Nephron (organoid): ENCODE results near the gene ARHGAP29.

ENCODE experiments used
- H3K27ac Mint-ChIP-seq, 3 experiments: 2 replicates each; pipeline ENCODE4 v1.8.0; 2020; ENCODE audit warnings: mixed read lengths in 3 of 3, mild to moderate bottlenecking in 2 of 3, moderate library complexity in 1 of 3
- H3K27me3 Mint-ChIP-seq: 2 replicates; pipeline ENCODE4 v1.8.0; 2021; ENCODE audit warnings: low read depth, mild to moderate bottlenecking, moderate library complexity, mixed read lengths
- H3K36me3 Mint-ChIP-seq: 2 replicates; pipeline ENCODE4 v1.8.0; 2020; ENCODE audit warnings: low read depth, mixed read lengths
- H3K4me1 Mint-ChIP-seq: 2 replicates; pipeline ENCODE4 v1.8.0; 2020; ENCODE audit warnings: mixed read lengths
- H3K4me3 Mint-ChIP-seq, 3 experiments: 2 replicates each; pipeline ENCODE4 v1.8.0; 2020; ENCODE audit warnings: mild to moderate bottlenecking in 3 of 3, mixed read lengths in 3 of 3, moderate library complexity in 2 of 3
- H3K9me3 Mint-ChIP-seq: 2 replicates; pipeline ENCODE4 v1.8.0; 2020; ENCODE audit warnings: mixed read lengths
- TF ChIP-seq, protein P1 (sequence below), 3 experiments: fragments of 200-600 bp; sonication (generic); IDR thresholded peaks; one replicate each; pipeline ENCODE4 v1.5.0; 2021; ENCODE audit warnings: antibody characterized with exemption in 3 of 3; ENCODE audit not compliant: unreplicated experiment in 3 of 3

Gene ARHGAP29

DNA sequence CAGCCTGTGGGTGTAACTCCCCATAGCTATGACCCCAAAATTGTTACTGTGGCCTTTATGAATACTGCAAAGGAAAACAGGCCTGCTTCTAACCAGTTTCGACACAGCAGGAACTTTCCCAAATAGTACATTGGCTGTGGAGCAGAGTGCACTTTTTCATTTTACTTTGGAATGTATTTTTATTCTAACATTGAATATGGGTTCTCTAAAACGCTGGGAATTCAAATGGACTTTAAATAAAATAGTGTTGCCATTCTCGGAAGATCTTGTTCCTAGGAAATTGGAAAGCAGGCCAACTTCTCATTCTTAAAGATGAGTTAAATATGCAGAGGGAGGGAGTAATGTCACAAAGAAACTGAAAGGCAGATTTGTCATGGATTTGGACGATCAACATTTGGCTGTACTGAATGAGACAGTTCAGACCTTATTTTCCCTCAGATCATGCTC is 39.6 kb upstream of the ARHGAP29 start:
- peak overlapping the region in 2 of 3 experiments; percentile 26 to 66 for H3K27ac Mint-ChIP-seq
- H3K36me3 Mint-ChIP-seq, result no peaks in the 10 kb centered on the region
- TF ChIP-seq, protein P1, sequence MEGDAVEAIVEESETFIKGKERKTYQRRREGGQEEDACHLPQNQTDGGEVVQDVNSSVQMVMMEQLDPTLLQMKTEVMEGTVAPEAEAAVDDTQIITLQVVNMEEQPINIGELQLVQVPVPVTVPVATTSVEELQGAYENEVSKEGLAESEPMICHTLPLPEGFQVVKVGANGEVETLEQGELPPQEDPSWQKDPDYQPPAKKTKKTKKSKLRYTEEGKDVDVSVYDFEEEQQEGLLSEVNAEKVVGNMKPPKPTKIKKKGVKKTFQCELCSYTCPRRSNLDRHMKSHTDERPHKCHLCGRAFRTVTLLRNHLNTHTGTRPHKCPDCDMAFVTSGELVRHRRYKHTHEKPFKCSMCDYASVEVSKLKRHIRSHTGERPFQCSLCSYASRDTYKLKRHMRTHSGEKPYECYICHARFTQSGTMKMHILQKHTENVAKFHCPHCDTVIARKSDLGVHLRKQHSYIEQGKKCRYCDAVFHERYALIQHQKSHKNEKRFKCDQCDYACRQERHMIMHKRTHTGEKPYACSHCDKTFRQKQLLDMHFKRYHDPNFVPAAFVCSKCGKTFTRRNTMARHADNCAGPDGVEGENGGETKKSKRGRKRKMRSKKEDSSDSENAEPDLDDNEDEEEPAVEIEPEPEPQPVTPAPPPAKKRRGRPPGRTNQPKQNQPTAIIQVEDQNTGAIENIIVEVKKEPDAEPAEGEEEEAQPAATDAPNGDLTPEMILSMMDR (IDR thresholded peaks at IDR 0.05; ENCODE audit: unreplicated experiment in 3 of 3), result no peak
- peaks cover 7% of the 10 kb centered on the region for H3K27me3 Mint-ChIP-seq
- H3K9me3 Mint-ChIP-seq, result no peaks in the 10 kb centered on the region
- H3K4me1 Mint-ChIP-seq, result peaks cover 44% of the 10 kb centered on the region
- no peak overlapping the region for H3K4me3 Mint-ChIP-seq

DNA sequence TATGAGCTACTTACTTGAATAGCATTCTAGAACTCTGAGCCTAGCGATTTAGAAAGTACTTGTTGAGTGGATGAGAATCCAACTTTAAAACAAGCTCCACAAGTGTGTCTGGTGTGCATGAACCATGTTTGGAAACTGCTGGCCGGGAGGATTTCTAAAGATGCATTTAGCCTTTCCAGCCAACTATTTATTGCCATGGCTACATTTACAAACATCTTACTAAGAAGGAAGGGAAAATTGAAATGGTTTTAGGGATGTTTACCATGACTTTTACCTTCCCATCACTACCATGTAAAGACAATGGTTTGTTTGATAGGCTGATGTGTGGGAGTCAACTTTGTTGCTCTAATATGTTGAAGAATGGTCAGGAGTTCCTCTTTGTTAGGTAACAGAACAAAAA is 37.7 kb upstream of the ARHGAP29 start:
- Mint-ChIP-seq H3K4me3 (no peak overlapping the region), H3K27me3 (peaks cover 7% of the 10 kb centered on the region), H3K4me1 (peaks cover 37% of the 10 kb centered on the region), H3K36me3 (no peaks in the 10 kb centered on the region), H3K27ac (no peak overlapping the region), H3K9me3 (no peaks in the 10 kb centered on the region)
- TF ChIP-seq, protein P1 (IDR thresholded peaks at IDR 0.05; ENCODE audit: unreplicated experiment in 3 of 3), result no peak

DNA sequence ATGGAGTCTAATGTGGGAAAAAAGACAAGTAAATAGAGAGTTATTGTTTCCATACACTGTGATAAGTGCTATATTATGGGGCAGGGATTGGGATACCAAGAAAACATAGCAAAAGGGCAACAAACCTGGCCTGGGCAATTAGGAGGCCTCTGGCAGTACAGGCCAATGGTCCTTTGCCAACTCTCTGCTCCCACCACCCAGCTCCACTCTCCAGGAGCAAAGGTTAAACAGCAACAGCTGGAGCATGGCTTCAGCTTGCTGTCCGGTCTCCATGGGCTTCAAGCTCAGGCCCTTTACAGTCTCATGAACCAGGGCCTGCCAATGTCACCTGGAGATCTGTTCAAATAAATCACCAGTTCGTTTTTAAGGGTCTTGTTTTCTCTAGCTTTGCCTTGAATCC is 37.2 kb upstream of the ARHGAP29 start:
- no peak overlapping the region for H3K27ac Mint-ChIP-seq
- no peak overlapping the region for H3K4me3 Mint-ChIP-seq
- no peaks in the 10 kb centered on the region for H3K9me3 Mint-ChIP-seq
- peaks cover 37% of the 10 kb centered on the region for H3K4me1 Mint-ChIP-seq
- H3K27me3 Mint-ChIP-seq, result peaks cover 7% of the 10 kb centered on the region
- H3K36me3 Mint-ChIP-seq, result no peaks in the 10 kb centered on the region
- TF ChIP-seq, protein P1 (IDR thresholded peaks at IDR 0.05; ENCODE audit: unreplicated experiment in 3 of 3), result no peak

DNA sequence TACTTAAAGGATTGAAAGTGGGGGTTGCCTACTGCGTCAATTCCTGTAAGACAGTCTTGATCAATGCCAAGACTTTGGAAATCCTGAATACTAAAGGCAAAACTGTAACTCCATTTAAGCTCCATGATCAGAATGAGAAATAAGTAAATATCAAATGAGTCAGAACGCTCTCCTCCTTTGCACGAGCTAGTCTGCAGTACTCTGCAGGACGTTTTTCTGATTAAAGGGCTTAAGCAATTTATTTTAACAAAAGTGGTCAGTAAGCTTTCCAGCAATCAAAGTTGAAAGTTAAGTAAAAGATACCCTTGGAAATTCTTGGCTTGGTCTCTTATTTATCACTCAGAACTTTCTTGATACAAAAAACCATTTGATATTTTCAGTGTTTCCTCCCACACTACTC is 35.7 kb upstream of the ARHGAP29 start:
- H3K4me3 Mint-ChIP-seq, result no peak overlapping the region
- H3K27ac Mint-ChIP-seq, result peak overlapping the region in 1 of 3 experiments; percentile 14
- H3K4me1 Mint-ChIP-seq, result peaks cover 29% of the 10 kb centered on the region
- H3K27me3 Mint-ChIP-seq, result peaks cover 10% of the 10 kb centered on the region
- no peaks in the 10 kb centered on the region for H3K36me3 Mint-ChIP-seq
- TF ChIP-seq, protein P1 (IDR thresholded peaks at IDR 0.05; ENCODE audit: unreplicated experiment in 3 of 3), result no peak
- H3K9me3 Mint-ChIP-seq, result no peaks in the 10 kb centered on the region

DNA sequence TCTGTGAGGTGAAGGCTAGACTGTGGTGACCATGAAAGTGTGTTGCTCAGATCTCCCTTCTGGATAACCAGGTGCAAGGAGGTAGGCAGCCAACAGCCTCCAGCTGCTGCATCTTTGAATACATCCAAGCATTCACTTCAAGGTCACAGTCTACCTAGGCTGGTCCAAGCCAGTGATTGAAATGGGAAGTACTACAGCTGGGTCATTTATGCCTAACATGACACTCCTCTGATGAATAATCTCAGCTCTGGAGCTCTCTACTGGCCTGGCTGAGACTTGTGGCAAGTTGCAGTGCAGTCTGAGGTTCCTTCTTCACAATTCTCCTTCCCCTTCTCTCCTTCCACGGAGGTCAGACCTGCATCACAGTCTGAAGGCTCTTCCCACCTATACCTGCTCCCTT is 35.0 kb upstream of the ARHGAP29 start:
- Mint-ChIP-seq H3K27me3 (peaks cover 12% of the 10 kb centered on the region), H3K4me3 (no peak overlapping the region), H3K27ac (peak overlapping the region in 1 of 3 experiments; percentile 14), H3K4me1 (peaks cover 25% of the 10 kb centered on the region), H3K9me3 (no peaks in the 10 kb centered on the region), H3K36me3 (no peaks in the 10 kb centered on the region)
- TF ChIP-seq, protein P1 (IDR thresholded peaks at IDR 0.05; ENCODE audit: unreplicated experiment in 3 of 3), result no peak

DNA sequence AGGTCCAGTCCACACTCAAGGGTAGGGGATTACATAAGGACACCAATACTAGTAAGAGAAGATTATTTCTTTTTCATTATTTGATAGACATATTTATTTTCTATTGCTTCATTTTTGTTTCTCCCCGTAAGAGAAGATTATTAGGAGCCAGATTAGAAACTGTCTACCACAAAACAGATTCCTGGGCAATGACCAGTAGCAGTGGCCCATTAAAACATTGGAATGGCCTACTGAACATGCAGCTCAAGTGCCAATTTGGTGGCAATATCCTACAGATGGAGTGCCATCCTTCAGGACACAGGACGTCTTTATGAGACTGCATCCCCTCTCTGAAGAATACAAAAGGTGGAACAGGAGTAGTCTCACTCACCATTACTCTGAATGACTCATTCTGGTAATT is 34.0 kb upstream of the ARHGAP29 start:
- Mint-ChIP-seq H3K27ac (no peak overlapping the region), H3K36me3 (no peaks in the 10 kb centered on the region), H3K9me3 (no peaks in the 10 kb centered on the region), H3K4me1 (peaks cover 18% of the 10 kb centered on the region), H3K4me3 (no peak overlapping the region), H3K27me3 (peaks cover 12% of the 10 kb centered on the region)
- TF ChIP-seq, protein P1 (IDR thresholded peaks at IDR 0.05; ENCODE audit: unreplicated experiment in 3 of 3), result no peak
